HT1080 (cell line): ENCODE measurements around the gene NFIL3. TPM values are rescaled to one million over a fixed set of nuclear protein-coding genes. Genes with fewer than 3 reads are reported as not detected.
"Not testable (repeated sequence)": the region's sequence is repeated elsewhere in the genome, so short reads cannot be mapped to it uniquely, and the experiment has no call there.

Source experiments
- DNase-seq: peaks from one replicate; pipeline ENCODE4 v3.0.0-alpha.2; 2015; ENCODE audit warnings: low read depth
- polyA plus RNA-seq, 2 experiments: library from polyadenylated mRNA; depleted of rRNA; stranded (reverse); fragments of >200 nt; gene quantifications; 2 replicates each; pipeline ENCODE4 v1.2.3, GENCODE V29; 2015
- total RNA-seq: library from RNA; depleted of rRNA; stranded (reverse); fragments of >200 nt; shearing (Covaris generic); gene quantifications from 2 replicates; pipeline ENCODE4 v1.2.3, GENCODE V29; 2014; rRNA removed

NFIL3 gene
- total RNA-seq = 5.9 and 6.1 TPM in 2 replicates
- 10.5 and 14.6 TPM in 2 replicates for polyA plus RNA-seq (2015; cell fraction: cytosol; rRNA removed)
- 13.4 and 15.3 TPM in 2 replicates for polyA plus RNA-seq (2015; cell fraction: nucleus; rRNA removed)

GRCh38 chr9:91423785-91424402 is at the start of gene NFIL3:
Gene NFIL3 (minus strand): TSS chr9:91423832. CDS start chr9:91410734, 13,098 bp downstream.
- DNase-seq = peak; percentile 52

GRCh38 chr9:91471524-91471923 is 47.9 kb upstream of the NFIL3 start:
- not testable (repeated sequence) for DNase-seq

- peak; percentile 39 for DNase-seq
Observed at GRCh38 chr9:91465420-91465819, 41.8 kb upstream of the NFIL3 start.

- DNase-seq = no peak
Observed at GRCh38 chr9:91458906-91459305, 35.3 kb upstream of the NFIL3 start.

- no peak for DNase-seq
Observed at GRCh38 chr9:91452844-91453243, 29.2 kb upstream of the NFIL3 start.

GRCh38 chr9:91451431-91452270 is 28.0 kb upstream of the NFIL3 start:
- DNase-seq = peak; percentile 56

- no peak for DNase-seq
Observed at GRCh38 chr9:91445135-91445534, 21.5 kb upstream of the NFIL3 start.

GRCh38 chr9:91443994-91444392 is 20.4 kb upstream of the NFIL3 start:
- DNase-seq = no peak

- DNase-seq = no peak
Observed at GRCh38 chr9:91443321-91443993, 19.8 kb upstream of the NFIL3 start.

GRCh38 chr9:91436841-91437240 is 13.2 kb upstream of the NFIL3 start:
- no peak for DNase-seq

- DNase-seq = peak; percentile 93
Observed at GRCh38 chr9:91433180-91433579, 9.5 kb upstream of the NFIL3 start.

GRCh38 chr9:91431485-91431884 is 7.9 kb upstream of the NFIL3 start:
- DNase-seq = no peak

GRCh38 chr9:91429501-91429900 is 5.9 kb upstream of the NFIL3 start:
- DNase-seq = no peak

GRCh38 chr9:91428927-91429351 is 5.3 kb upstream of the NFIL3 start:
- DNase-seq = no peak

GRCh38 chr9:91428436-91428835 is 4.8 kb upstream of the NFIL3 start:
- DNase-seq = no peak

- peak; percentile 81 for DNase-seq
Observed at GRCh38 chr9:91427873-91428272, 4.2 kb upstream of the NFIL3 start.

- no peak for DNase-seq
Observed at GRCh38 chr9:91426123-91426745, 2.6 kb upstream of the NFIL3 start.

- DNase-seq = no peak
Observed at GRCh38 chr9:91425271-91425670, 1.6 kb upstream of the NFIL3 start.

GRCh38 chr9:91424403-91425176 is 958 bp upstream of the NFIL3 start:
- peak; percentile 53 for DNase-seq
